Panc1 (cell line): ENCODE measurements around the gene RASA3. TPM values are rescaled to one million over a fixed set of nuclear protein-coding genes. Genes with fewer than 3 reads are reported as not detected.

Experiments
- ATAC-seq: fragments of 200-7000 bp; cut with Tn5 transposase; 2 replicates; pipeline ENCODE4 v1.9.1; 2020; ENCODE audit warnings: mild to moderate bottlenecking, moderate library complexity
- BruUV-seq: library from RNA; stranded (reverse); fragments of 400-500 nt; replicated peaks from 2 replicates; lab custom pipeline; 2021; lab: Mats Ljungman, UMichigan
- CTCF ChIA-PET: fragments of 300-600 bp; sonication (Branson Sonifier 250); formaldehyde crosslinking; loops from one replicate; lab custom pipeline; 2022; ENCODE audit warnings: antibody characterized with exemption; lab: Charles Lee
- POLR2A ChIA-PET: fragments of 300-600 bp; sonication (Branson Sonifier 250); formaldehyde crosslinking; loops from one replicate; lab custom pipeline; 2022; ENCODE audit warnings: antibody characterized with exemption; lab: Charles Lee
- DNase-seq: peaks from one replicate; pipeline ENCODE4 v3.0.0-alpha.2; 2010; ENCODE audit warnings: low read depth, low spot score
- H3K27ac ChIP-seq: 2 replicates; pipeline ENCODE4 v1.5.1; 2011; ENCODE audit warnings: mild to moderate bottlenecking, low read length, inconsistent platforms
- H3K27me3 ChIP-seq: fragments of 200-500 bp; sonication (Bioruptor generic); 2 replicates; pipeline ENCODE4 v1.6.0; 2014; ENCODE audit warnings: low read length, inconsistent platforms; ENCODE audit not compliant: control insufficient read depth, insufficient read depth
- H3K36me3 ChIP-seq: fragments of 200-500 bp; sonication (Bioruptor generic); 2 replicates; pipeline ENCODE4 v1.5.1; 2014; ENCODE audit warnings: inconsistent platforms, mild to moderate bottlenecking, low read length, moderate library complexity; ENCODE audit not compliant: control insufficient read depth, insufficient read depth
- H3K4me1 ChIP-seq: 2 replicates; pipeline ENCODE4 v1.5.1; 2011; ENCODE audit warnings: inconsistent platforms, mild to moderate bottlenecking, low read length, moderate library complexity; ENCODE audit not compliant: control insufficient read depth, insufficient read depth
- H3K4me3 ChIP-seq, 2 experiments: 2 replicates each; pipeline ENCODE4 v1.5.1; 2011 to 2012; ENCODE audit warnings: low read depth in 2 of 2, low read length in 2 of 2, mild to moderate bottlenecking in 2 of 2, inconsistent platforms in 1 of 2, moderate library complexity in 1 of 2
- H3K9me3 ChIP-seq: fragments of 200-500 bp; sonication (Bioruptor generic); 2 replicates; pipeline ENCODE4 v1.5.1; 2014; ENCODE audit warnings: low read depth, mild to moderate bottlenecking, inconsistent platforms, low read length, moderate library complexity; ENCODE audit not compliant: control insufficient read depth, insufficient read depth
- CTCF ChIP-seq: fragments of 450-650 bp; IDR thresholded peaks from 2 replicates; pipeline ENCODE4 v1.5.1; 2017; ENCODE audit warnings: mild to moderate bottlenecking
- POLR2AphosphoS5 ChIP-seq: IDR thresholded peaks from 2 replicates; pipeline ENCODE4 v1.6.1; 2012; ENCODE audit warnings: mild to moderate bottlenecking, low read depth, low read length, moderate library complexity
- REST ChIP-seq, 2 experiments: IDR thresholded peaks; 2 replicates each; pipeline ENCODE4 v1.6.1; 2011 to 2012; ENCODE audit warnings: low read depth in 2 of 2, control low read depth in 1 of 2, low read length in 1 of 2, mild to moderate bottlenecking in 1 of 2, moderate library complexity in 1 of 2; ENCODE audit not compliant: insufficient read depth in 1 of 2
- SIN3A ChIP-seq: IDR thresholded peaks from 2 replicates; pipeline ENCODE4 v1.6.1; 2012; ENCODE audit warnings: low read depth, mild to moderate bottlenecking, low read length, moderate library complexity, borderline replicate concordance; ENCODE audit not compliant: insufficient read depth
- TCF7L2 ChIP-seq: IDR thresholded peaks from 2 replicates; pipeline ENCODE4 v1.6.1; 2011; ENCODE audit warnings: mild to moderate bottlenecking, low read depth, low read length, inconsistent platforms
- in situ Hi-C: cut with HindIII; loops from 2 replicates; pipeline ENCODE4 v1.10.0; 2016; ENCODE audit warnings: low sequenced_read_pairs, low pct_unique_long_range_greater_than_20kb
- intact Hi-C: fragments of 100-400 bp; cut with micrococcal nuclease; formaldehyde crosslinking; loops from one replicate; pipeline ENCODE4 v1.10.0; 2022; ENCODE audit not compliant: unreplicated experiment
- total RNA-seq: library from RNA; stranded (reverse); gene quantifications from one replicate; pipeline ENCODE4 v1.2.1, GENCODE V29; 2021; ENCODE audit not compliant: unreplicated experiment

RASA3 gene
- total RNA-seq, 1 experiment from 2014 or later: 33.7 TPM

GRCh38 chr13:113930671-113931637, 201.5 kb downstream of the RASA3 start:
- no peaks in the 10 kb centered on the region for H3K36me3 ChIP-seq
- TF ChIP-seq CTCF: no peak
- no peak for TF ChIP-seq SIN3A
- no peak for TF ChIP-seq REST (IDR thresholded peaks at IDR 0.05; ENCODE audit: insufficient read depth in 1 of 2, low read depth in 2 of 2, low read length in 1 of 2)
- no peak for TF ChIP-seq POLR2AphosphoS5
- TF ChIP-seq TCF7L2: no peak
- H3K27ac ChIP-seq: no peak overlapping the region
- no TSS peak for BruUV-seq
- intact Hi-C loops: no loop called here
- POLR2A ChIA-PET: no interaction called here
- H3K9me3 ChIP-seq: no peaks in the 10 kb centered on the region
- no peaks in the 10 kb centered on the region for H3K4me1 ChIP-seq
- H3K4me3 ChIP-seq: no peak overlapping the region
- no peaks in the 10 kb centered on the region for H3K27me3 ChIP-seq
- in situ Hi-C loops: no loop called here
- no peak for ATAC-seq
- CTCF ChIA-PET: no interaction called here
- no peak for DNase-seq

GRCh38 chr13:113929628-113930615, 202.5 kb downstream of the RASA3 start:
- Histone ChIP-seq H3K27ac (no peak overlapping the region), H3K36me3 (no peaks in the 10 kb centered on the region), H3K27me3 (no peaks in the 10 kb centered on the region), H3K4me1 (no peaks in the 10 kb centered on the region), H3K4me3 (no peak overlapping the region), H3K9me3 (no peaks in the 10 kb centered on the region)
- no peak for DNase-seq
- POLR2A ChIA-PET: no interaction called here
- in situ Hi-C loops: no loop called here
- TF ChIP-seq POLR2AphosphoS5 (no peak), SIN3A (no peak), CTCF (no peak; the same call in 1 of the 2 replicates), TCF7L2 (no peak), REST (IDR thresholded peaks at IDR 0.05; ENCODE audit: insufficient read depth in 1 of 2, low read depth in 2 of 2, low read length in 1 of 2) (no peak)
- CTCF ChIA-PET: no interaction called here
- intact Hi-C loops: no loop called here
- peak; percentile 67 for ATAC-seq
- BruUV-seq: no TSS peak
